Activated CD4-positive, alpha-beta memory T cell treated with anti-CD3 and anti-CD28 coated beads for 36 hours (primary cell): ENCODE data around the gene GLT8D1. TPM values are rescaled to one million over a fixed set of nuclear protein-coding genes. Genes with fewer than 3 reads are reported as not detected.

Source experiments
- CTCF ChIA-PET: fragments of 350-600 bp; sonication (Branson Sonifier 250); formaldehyde crosslinking; loops from one replicate; lab custom pipeline; 2021; ENCODE audit warnings: antibody characterized with exemption, inconsistent platforms; lab: Charles Lee
- POLR2A ChIA-PET: fragments of 350-600 bp; sonication (Branson Sonifier 250); formaldehyde crosslinking; loops from one replicate; lab custom pipeline; 2021; ENCODE audit warnings: antibody characterized with exemption; lab: Charles Lee
- DNase-seq: peaks from one replicate; pipeline ENCODE4 v3.0.0-alpha.2; 2020
- H3K27ac Mint-ChIP-seq: one replicate; pipeline ENCODE4 v1.8.0; 2021; ENCODE audit warnings: mixed read lengths
- H3K27me3 Mint-ChIP-seq: one replicate; pipeline ENCODE4 v1.8.0; 2021; ENCODE audit warnings: mixed read lengths
- H3K36me3 Mint-ChIP-seq: one replicate; pipeline ENCODE4 v1.8.0; 2021; ENCODE audit warnings: mixed read lengths
- H3K4me1 Mint-ChIP-seq: one replicate; pipeline ENCODE4 v1.8.0; 2021; ENCODE audit warnings: low read depth, mixed read lengths
- H3K4me3 Mint-ChIP-seq: one replicate; pipeline ENCODE4 v1.8.0; 2021; ENCODE audit warnings: mild to moderate bottlenecking, mixed read lengths
- H3K9me3 Mint-ChIP-seq: one replicate; pipeline ENCODE4 v1.8.0; 2021; ENCODE audit warnings: mixed read lengths
- intact Hi-C: fragments of 100-400 bp; cut with micrococcal nuclease; formaldehyde crosslinking; loops from one replicate; pipeline ENCODE4 v1.15.1; 2023
- total RNA-seq, 2 experiments: library from RNA; stranded (reverse); gene quantifications; one replicate each; pipeline ENCODE4 v1.2.3, GENCODE V29; 2021

The GLT8D1 gene
- total RNA-seq, 2 experiments from 2014 or later: 34.1 to 36.9 TPM

DNA sequence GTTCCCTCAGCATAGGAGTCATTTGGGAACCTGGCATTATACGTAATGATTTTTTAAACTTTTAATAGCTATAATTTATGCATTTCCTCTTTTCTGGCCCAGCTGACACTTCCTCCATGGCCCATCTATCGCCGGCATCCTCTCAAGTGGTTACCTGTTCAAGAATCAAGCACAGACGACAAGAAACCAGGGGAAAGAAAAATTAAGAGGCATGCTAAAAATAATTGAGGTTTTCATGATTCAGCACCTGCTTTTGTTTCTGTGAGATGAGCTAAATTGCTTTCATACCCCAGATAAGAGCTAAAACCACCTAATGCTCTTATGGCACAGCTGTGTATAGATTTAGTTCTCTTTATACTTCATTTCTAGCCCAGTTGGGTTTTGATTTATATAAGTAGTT is 2.0 kb upstream of the GLT8D1 start:
- H3K27ac Mint-ChIP-seq: peak overlapping the region; percentile 67
- CTCF ChIA-PET: interaction anchor here (0.7 to 0.9 kb wide), 2 partner anchors 16 to 101 kb away, joined by 3 read pairs; no protein-coding TSS in a partner anchor
- DNase-seq: no peak
- no peaks in the 10 kb centered on the region for H3K27me3 Mint-ChIP-seq
- intact Hi-C loops: loop anchor here (5.0 kb wide), 2 partner anchors 65 to 250 kb away; partner anchors contain the start of genes NEK4 and NISCH
- POLR2A ChIA-PET: no interaction called here
- H3K9me3 Mint-ChIP-seq: no peaks in the 10 kb centered on the region
- H3K4me3 Mint-ChIP-seq: peak overlapping the region; percentile 96
- H3K4me1 Mint-ChIP-seq: peaks cover 25% of the 10 kb centered on the region
- H3K36me3 Mint-ChIP-seq: peaks cover 12% of the 10 kb centered on the region

DNA sequence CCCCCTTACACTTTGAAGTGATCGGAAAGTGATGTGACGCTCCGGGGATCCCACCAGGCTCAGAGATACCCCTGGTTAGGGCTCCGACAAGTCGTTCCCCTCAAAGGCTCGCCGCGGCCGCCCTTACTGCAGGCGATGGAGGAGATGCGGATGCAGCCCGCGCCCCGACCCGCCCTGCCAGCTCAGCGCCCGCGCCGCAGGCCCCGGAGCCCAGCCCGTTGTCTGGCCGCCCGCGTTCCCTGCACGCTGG is 228 bp downstream of the GLT8D1 start:
- H3K27me3 Mint-ChIP-seq: no peaks in the 10 kb centered on the region
- ChIA-PET POLR2A (interaction anchor here (0.6 to 2.5 kb wide), 10 partner anchors 9 to 184 kb away, joined by 3 to 14 read pairs (median 6); partner anchors contain the start of genes GNL3, PBRM1 and UQCC5), CTCF (no interaction called here)
- peak overlapping the region; percentile 96 for H3K4me3 Mint-ChIP-seq
- no peaks in the 10 kb centered on the region for H3K9me3 Mint-ChIP-seq
- no peak for DNase-seq
- peaks cover 25% of the 10 kb centered on the region for H3K4me1 Mint-ChIP-seq
- intact Hi-C loops: loop anchor here (5.0 kb wide), 2 partner anchors 67 to 248 kb away; partner anchors contain the start of genes NEK4 and NISCH
- H3K27ac Mint-ChIP-seq: peak overlapping the region; percentile 89
- H3K36me3 Mint-ChIP-seq: peaks cover 12% of the 10 kb centered on the region

- Mint-ChIP-seq H3K4me3 (peak overlapping the region; percentile 96), H3K4me1 (peaks cover 25% of the 10 kb centered on the region), H3K36me3 (peaks cover 12% of the 10 kb centered on the region), H3K27me3 (no peaks in the 10 kb centered on the region), H3K9me3 (no peaks in the 10 kb centered on the region), H3K27ac (peak overlapping the region; percentile 89)
- intact Hi-C loops: loop anchor here (5.0 kb wide), 2 partner anchors 67 to 248 kb away; partner anchors contain the start of genes NEK4 and NISCH
- ChIA-PET POLR2A (interaction anchor here (0.6 to 2.5 kb wide), 9 partner anchors 9 to 185 kb away, joined by 3 to 14 read pairs (median 7); partner anchors contain the start of genes GNL3, PBRM1 and UQCC5), CTCF (no interaction called here)
- peak; percentile 28 for DNase-seq
Observed at GRCh38 chr3:52704611-52705437, 767 bp downstream of the GLT8D1 start.

DNA sequence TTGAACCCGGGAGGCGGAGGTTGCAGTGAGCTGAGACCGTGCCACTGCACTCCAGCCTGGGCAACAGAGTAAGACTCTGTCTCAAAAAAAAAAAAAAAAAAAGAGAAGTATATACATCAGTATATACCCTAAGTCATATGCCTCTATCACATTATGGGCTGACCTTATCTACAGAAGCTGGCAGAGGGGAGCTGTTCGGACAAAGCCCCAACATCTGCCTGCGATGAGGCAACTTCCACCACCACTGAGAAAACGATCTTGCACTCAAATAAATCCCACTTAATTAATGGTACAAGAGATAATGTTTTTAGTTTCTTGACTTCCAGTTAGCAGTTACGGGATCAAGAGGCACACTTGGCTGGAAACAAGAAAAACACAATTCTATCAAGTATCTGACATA is 2.2 kb downstream of the GLT8D1 start:
- POLR2A ChIA-PET: no interaction called here
- no peaks in the 10 kb centered on the region for H3K27me3 Mint-ChIP-seq
- peaks cover 10% of the 10 kb centered on the region for H3K36me3 Mint-ChIP-seq
- no peaks in the 10 kb centered on the region for H3K9me3 Mint-ChIP-seq
- no peak overlapping the region for H3K4me3 Mint-ChIP-seq
- H3K27ac Mint-ChIP-seq: no peak overlapping the region
- H3K4me1 Mint-ChIP-seq: peaks cover 25% of the 10 kb centered on the region
- CTCF ChIA-PET: no interaction called here
- no peak for DNase-seq
- intact Hi-C loops: no loop called here

DNA sequence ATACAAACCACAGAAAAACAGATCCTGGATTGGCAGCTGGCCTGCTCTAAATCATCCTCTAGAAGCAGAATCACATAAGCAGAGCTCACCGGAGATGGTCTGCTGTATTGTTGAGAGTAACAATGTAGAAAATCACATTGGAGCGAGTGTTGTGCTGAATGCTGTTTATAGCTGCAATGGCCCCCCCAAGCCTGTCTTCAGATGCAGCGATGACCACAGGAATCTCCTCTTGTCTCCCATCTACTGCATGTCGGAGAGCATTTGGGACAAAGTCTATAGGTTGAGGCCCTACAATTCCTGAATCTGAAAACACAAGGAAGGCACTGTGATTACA is 8.0 kb downstream of the GLT8D1 start:
- Mint-ChIP-seq H3K27me3 (no peaks in the 10 kb centered on the region), H3K27ac (peak overlapping the region; percentile 74), H3K36me3 (peaks cover 44% of the 10 kb centered on the region), H3K4me3 (no peak overlapping the region), H3K9me3 (no peaks in the 10 kb centered on the region), H3K4me1 (peaks cover 44% of the 10 kb centered on the region)
- ChIA-PET POLR2A (interaction anchor here (1.5 to 4.1 kb wide), 2 partner anchors 8 to 10 kb away, joined by 4 to 14 read pairs; partner anchors contain the start of genes GLT8D1 and SPCS1), CTCF (no interaction called here)
- intact Hi-C loops: loop anchor here (1.0 kb wide), 1 partner anchor 9 kb away; the partner anchor contains the start of gene SPCS1
- no peak for DNase-seq

DNA sequence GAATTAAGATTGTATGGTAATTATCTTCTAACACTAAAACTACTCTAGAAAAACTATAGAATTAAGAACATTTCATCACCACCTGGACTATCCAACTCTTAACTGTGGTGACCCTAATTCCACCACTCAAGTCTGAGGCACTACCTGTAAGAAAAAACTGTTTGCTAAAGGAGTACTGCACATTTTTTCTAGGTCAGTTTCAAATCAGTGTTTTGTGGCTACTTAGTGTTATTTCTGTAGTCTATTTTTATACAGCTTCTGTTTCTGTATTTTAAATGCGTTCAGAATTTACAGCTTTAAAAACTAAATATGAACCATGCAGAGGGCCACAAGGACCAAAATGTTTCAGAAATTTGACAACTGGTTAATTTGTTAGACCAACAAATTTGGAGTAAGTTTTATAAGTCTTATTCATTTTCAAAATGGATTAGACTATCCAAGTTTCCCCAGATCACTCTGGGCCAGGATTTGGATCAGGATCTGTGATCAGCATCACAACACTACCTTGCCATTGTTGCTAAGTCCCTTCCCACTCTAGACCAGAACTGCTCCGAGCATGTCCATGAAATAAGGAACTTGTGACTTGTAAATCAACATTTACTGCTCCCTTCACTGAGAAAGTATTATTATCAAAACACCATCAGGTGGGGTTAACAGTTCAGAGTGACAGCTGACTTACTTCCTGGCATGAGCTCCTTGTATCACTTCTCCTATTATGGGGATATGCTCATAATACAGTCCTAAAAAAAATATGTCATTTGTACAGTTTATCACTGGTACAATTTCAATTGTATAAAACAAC is 8.6 kb downstream of the GLT8D1 start:
- no peak for DNase-seq
- POLR2A ChIA-PET: interaction anchor here (1.5 to 4.1 kb wide), 3 partner anchors 8 to 12 kb away, joined by 3 to 14 read pairs (median 4); partner anchors contain the start of genes GLT8D1 and SPCS1
- Mint-ChIP-seq H3K4me3 (no peak overlapping the region), H3K27ac (peak overlapping the region; percentile 79), H3K4me1 (peaks cover 45% of the 10 kb centered on the region), H3K27me3 (no peaks in the 10 kb centered on the region), H3K36me3 (peaks cover 49% of the 10 kb centered on the region), H3K9me3 (no peaks in the 10 kb centered on the region)
- CTCF ChIA-PET: no interaction called here
- intact Hi-C loops: loop anchor here (1.0 kb wide), 1 partner anchor 9 kb away; the partner anchor contains the start of gene SPCS1

- Mint-ChIP-seq H3K36me3 (peaks cover 57% of the 10 kb centered on the region), H3K27ac (peak overlapping the region; percentile 51), H3K4me3 (no peak overlapping the region), H3K9me3 (no peaks in the 10 kb centered on the region), H3K27me3 (no peaks in the 10 kb centered on the region), H3K4me1 (peaks cover 50% of the 10 kb centered on the region)
- POLR2A ChIA-PET: interaction anchor here (1.6 to 4.1 kb wide), 2 partner anchors 9 to 11 kb away, joined by 3 to 14 read pairs; partner anchors contain the start of genes GLT8D1 and SPCS1
- no peak for DNase-seq
- intact Hi-C loops: no loop called here
- CTCF ChIA-PET: interaction anchor here (1.5 kb wide), 1 partner anchor 151 kb away, joined by 3 read pairs; no protein-coding TSS in a partner anchor
Observed at GRCh38 chr3:52695798-52696671, 9.6 kb downstream of the GLT8D1 start.

GRCh38 chr3:52694528-52695189 is 10.9 kb downstream of the GLT8D1 start:
- intact Hi-C loops: no loop called here
- H3K36me3 Mint-ChIP-seq: peaks cover 71% of the 10 kb centered on the region
- CTCF ChIA-PET: interaction anchor here (1.5 kb wide), 1 partner anchor 150 kb away, joined by 3 read pairs; no protein-coding TSS in a partner anchor

DNA sequence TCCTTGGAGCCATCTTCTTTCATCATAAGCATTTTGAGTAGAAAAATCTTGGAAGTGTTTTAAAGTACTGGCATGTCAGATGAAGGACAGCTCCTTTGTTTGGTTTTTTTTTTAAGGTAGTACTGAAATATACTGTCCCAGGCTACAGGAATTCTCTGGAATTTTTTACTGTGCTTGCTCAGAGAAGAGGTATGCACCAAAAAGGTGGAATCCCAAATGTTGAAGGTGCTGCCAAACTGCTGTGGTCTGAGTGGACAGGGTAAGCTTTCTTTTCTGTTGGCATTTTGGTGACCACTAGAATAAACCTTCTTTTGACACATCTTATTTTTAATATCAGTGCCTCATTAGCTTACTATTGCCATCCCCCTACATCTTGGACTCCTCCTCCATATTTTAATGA is 12.5 kb downstream of the GLT8D1 start:
- Mint-ChIP-seq H3K27ac (peak overlapping the region; percentile 47), H3K4me1 (peaks cover 75% of the 10 kb centered on the region), H3K27me3 (no peaks in the 10 kb centered on the region), H3K4me3 (no peak overlapping the region), H3K36me3 (peaks cover 87% of the 10 kb centered on the region), H3K9me3 (no peaks in the 10 kb centered on the region)
- POLR2A ChIA-PET: interaction anchor here (0.6 to 1.7 kb wide), 5 partner anchors 8 to 436 kb away, joined by 3 to 6 read pairs (median 3); partner anchors contain the start of genes GLT8D1 and SPCS1
- intact Hi-C loops: no loop called here
- CTCF ChIA-PET: no interaction called here
- no peak for DNase-seq

More at GRCh38 chr3:52694528-52695189, 10.9 kb downstream of the GLT8D1 start:
- H3K4me3 Mint-ChIP-seq: no peak overlapping the region
- POLR2A ChIA-PET: interaction anchor here (0.6 to 4.1 kb wide), 3 partner anchors 11 to 375 kb away, joined by 3 to 14 read pairs (median 5); partner anchors contain the start of genes GLT8D1 and SPCS1
- H3K27ac Mint-ChIP-seq: peak overlapping the region; percentile 47
- H3K4me1 Mint-ChIP-seq: peaks cover 60% of the 10 kb centered on the region
- no peaks in the 10 kb centered on the region for H3K27me3 Mint-ChIP-seq
- H3K9me3 Mint-ChIP-seq: no peaks in the 10 kb centered on the region
- no peak for DNase-seq

GRCh38 chr3:52690560-52690959 is 15.0 kb downstream of the GLT8D1 start:
- no peak for DNase-seq
- ChIA-PET CTCF (no interaction called here), POLR2A (interaction anchor here (2.1 to 2.4 kb wide), 2 partner anchors 15 to 19 kb away, joined by 8 to 12 read pairs; partner anchors contain the start of genes GLT8D1 and SPCS1)
- Mint-ChIP-seq H3K9me3 (no peaks in the 10 kb centered on the region), H3K4me1 (peaks cover 74% of the 10 kb centered on the region), H3K36me3 (peaks cover 96% of the 10 kb centered on the region), H3K27me3 (no peaks in the 10 kb centered on the region), H3K4me3 (no peak overlapping the region), H3K27ac (peak overlapping the region; percentile 59)
- intact Hi-C loops: no loop called here
